GM12878 (cell line): ENCODE data around the gene WBP4. TPM values are rescaled to one million over a fixed set of nuclear protein-coding genes. Genes with fewer than 3 reads are reported as not detected.

Source experiments
- ATAC-seq: fragments of 200-7000 bp; cut with Tn5 transposase; 3 replicates; pipeline ENCODE4 v1.9.1; 2020; ENCODE audit warnings: mild to moderate bottlenecking, moderate library complexity
- BruUV-seq: library from RNA; stranded (reverse); fragments of 400-500 nt; replicated peaks from 2 replicates; lab custom pipeline; 2021; lab: Mats Ljungman, UMichigan
- CTCF ChIA-PET: fragments of 300-600 bp; sonication (Branson Sonifier 250); formaldehyde crosslinking; extraction: SDS; loops from one replicate; lab custom pipeline; 2021; ENCODE audit warnings: inconsistent platforms; lab: Yijun Ruan, JAX
- POLR2A ChIA-PET: fragments of 350-600 bp; formaldehyde crosslinking; extraction: SDS; loops from one replicate; lab custom pipeline; 2021; ENCODE audit warnings: inconsistent platforms; lab: Charles Lee
- RAD21 ChIA-PET: fragments of 300-600 bp; sonication (Branson Sonifier 250); formaldehyde crosslinking; loops from one replicate; lab custom pipeline; 2023; ENCODE audit warnings: antibody characterized with exemption; ENCODE audit not compliant: unreplicated experiment; lab: Charles Lee
- SMC1A ChIA-PET: fragments of 300-600 bp; sonication (Branson Sonifier 250); formaldehyde crosslinking; loops from one replicate; lab custom pipeline; 2023; ENCODE audit not compliant: unreplicated experiment, uncharacterized antibody; lab: Charles Lee
- DNase-seq: peaks from one replicate; pipeline ENCODE4 v3.0.0-alpha.2; 2011; ENCODE audit warnings: low read depth, low spot score
- FAIRE-seq: peaks from 3 replicates; lab custom pipeline; 2011; peaks lifted over from hg19 to GRCh38; lab: Jason Lieb, UNC
- H2AFZ ChIP-seq: 2 replicates; pipeline ENCODE4 v1.6.0; 2011; ENCODE audit warnings: low read depth, low read length, control low read depth; ENCODE audit not compliant: control insufficient read depth
- H3K27ac ChIP-seq: 2 replicates; pipeline ENCODE4 v1.5.1; 2011; ENCODE audit warnings: control low read depth; ENCODE audit not compliant: control insufficient read depth, insufficient read depth
- H3K27me3 ChIP-seq, 2 experiments: replicated peaks in 1 of 2; 2 replicates each; pipeline versions ENCODE4 v1.6.0 to v1.6.1; 2011; ENCODE audit warnings: low read length in 1 of 2; ENCODE audit not compliant: control insufficient read depth in 2 of 2, insufficient read depth in 2 of 2
- H3K36me3 ChIP-seq, 2 experiments: 2 replicates each; pipeline ENCODE4 v1.5.1; 2011; ENCODE audit warnings: low read length in 1 of 2; ENCODE audit not compliant: control insufficient read depth in 2 of 2, insufficient read depth in 2 of 2
- H3K4me1 ChIP-seq: 2 replicates; pipeline ENCODE4 v1.6.1; 2011; ENCODE audit warnings: mild to moderate bottlenecking, low read length, moderate library complexity, mixed read lengths; ENCODE audit not compliant: control insufficient read depth, insufficient read depth
- H3K4me2 ChIP-seq: 2 replicates; pipeline ENCODE4 v1.6.0; 2011; ENCODE audit warnings: control low read depth; ENCODE audit not compliant: control insufficient read depth, insufficient read depth
- H3K4me3 ChIP-seq: fragments of 200-600 bp; sonication (generic); 2 replicates; pipeline ENCODE4 v1.5.1; 2016
- H3K79me2 ChIP-seq: 2 replicates; pipeline ENCODE4 v1.6.0; 2011; ENCODE audit warnings: low read length; ENCODE audit not compliant: control insufficient read depth, insufficient read depth
- H3K9ac ChIP-seq: 2 replicates; pipeline ENCODE4 v1.8.0; 2011; ENCODE audit warnings: low read length, control low read depth, mixed read lengths; ENCODE audit not compliant: control insufficient read depth, insufficient read depth
- H3K9me3 ChIP-seq: replicated peaks from 3 replicates; pipeline ENCODE4 v1.5.1; 2011; ENCODE audit warnings: mild to moderate bottlenecking, low read length; ENCODE audit not compliant: control insufficient read depth, insufficient read depth
- H4K20me1 ChIP-seq: 2 replicates; pipeline ENCODE4 v1.6.0; 2011; ENCODE audit not compliant: control insufficient read depth, insufficient read depth
- BMI1 ChIP-seq: fragments of 450-650 bp; IDR thresholded peaks from 2 replicates; pipeline ENCODE4 v1.6.1; 2016; ENCODE audit warnings: mild to moderate bottlenecking, moderate library complexity, borderline replicate concordance
- CHD2 ChIP-seq: IDR thresholded peaks from 2 replicates; pipeline ENCODE4 v1.6.1; 2011; ENCODE audit warnings: low read depth, low read length, improper control_type of control experiment, borderline replicate concordance
- EGR1 ChIP-seq, 2 experiments: IDR thresholded peaks; 1 replicate in 1 of 2; 2 replicates in 1 of 2; pipeline ENCODE4 v1.6.1; 2011 to 2012; ENCODE audit warnings: low read depth in 2 of 2, low read length in 2 of 2, borderline replicate concordance in 1 of 2, mild to moderate bottlenecking in 1 of 2, moderate library complexity in 1 of 2
- HDAC2 ChIP-seq: fragments of 200-600 bp; sonication (generic); IDR thresholded peaks from 2 replicates; pipeline ENCODE4 v1.6.1; 2017
- IRF4 ChIP-seq: IDR thresholded peaks from 2 replicates; pipeline ENCODE4 v1.6.1; 2011; ENCODE audit warnings: low read depth, low read length
- JUNB ChIP-seq: IDR thresholded peaks from 2 replicates; pipeline ENCODE4 v1.6.1; 2016; ENCODE audit warnings: antibody characterized with exemption, mild to moderate bottlenecking
- PML ChIP-seq: IDR thresholded peaks from 2 replicates; pipeline ENCODE4 v1.6.1; 2012; ENCODE audit warnings: low read length, inconsistent platforms
- RAD21 ChIP-seq: IDR thresholded peaks from 2 replicates; pipeline ENCODE4 v1.6.1; 2011; ENCODE audit warnings: mild to moderate bottlenecking, low read depth, low read length, moderate library complexity; ENCODE audit not compliant: insufficient read depth
- STAT1 ChIP-seq: fragments of 450-650 bp; conservative IDR thresholded peaks from 2 replicates; pipeline ENCODE4 v1.6.1; 2014; ENCODE audit warnings: antibody characterized with exemption, mild to moderate bottlenecking
- ZNF217 ChIP-seq: fragments of 450-650 bp; IDR thresholded peaks from 2 replicates; pipeline ENCODE4 v1.6.1; 2017; ENCODE audit warnings: antibody characterized with exemption, mild to moderate bottlenecking
- ZNF274 ChIP-seq: IDR thresholded peaks from one replicate; pipeline ENCODE4 v1.8.0; 2011; ENCODE audit not compliant: insufficient read length, insufficient read depth
- ZNF384 ChIP-seq: IDR thresholded peaks from 2 replicates; pipeline ENCODE4 v1.6.1; 2012; ENCODE audit warnings: low read depth, mild to moderate bottlenecking, low read length, improper control_type of control experiment, borderline replicate concordance
- ZSCAN29 ChIP-seq: fragments of 450-650 bp; IDR thresholded peaks from 2 replicates; pipeline ENCODE4 v1.6.1; 2017; ENCODE audit warnings: mild to moderate bottlenecking, moderate library complexity
- WGBS: methylation state at CpG from one replicate; pipeline ENCODE4 v1.1.6; 2016; ENCODE audit warnings: low lambda C conversion rate; ENCODE audit not compliant: insufficient replicate concordance, insufficient coverage; ENCODE audit errors: missing lambda C conversion rate; 5-methylcytosine and 5-hydroxymethylcytosine counted together
- in situ Hi-C: fragments of 300-500 bp; cut with MboI; formaldehyde crosslinking; loops from 9 replicates; pipeline ENCODE4 v1.14.3; 2018; ENCODE audit warnings: mixed read lengths
- intact Hi-C: fragments of 100-400 bp; cut with micrococcal nuclease; formaldehyde crosslinking; loops from one replicate; pipeline ENCODE4 v1.14.2; 2022; ENCODE audit not compliant: unreplicated experiment
- polyA plus RNA-seq, 11 experiments: library from polyadenylated mRNA; depleted of rRNA in 4 of 11; unstranded in 6 of 11; stranded (reverse) in 5 of 11; fragments of >200 nt; fragmentation: Nextera tagmentation in 4 of 11; fragmentation: Illumina TruSeq in 1 of 11; extraction: Ambion mirVana in 4 of 11; extraction: Trizol in 1 of 11; gene quantifications; 1 replicate in 1 of 11; 2 replicates in 10 of 11; pipeline versions ENCODE4 v1.2.1 to v1.2.3, GENCODE V29; 2011 to 2016; ENCODE audit warnings: inconsistent platforms in 2 of 11, missing spikeins in 2 of 11, low read depth in 1 of 11
- total RNA-seq, 4 experiments: library from RNA; depleted of rRNA in 3 of 4; stranded (reverse); fragments of >200 nt in 3 of 4; fragmentation: Illumina TruSeq in 1 of 4; extraction: Trizol in 1 of 4; gene quantifications; 2 replicates each; pipeline versions ENCODE4 v1.2.1 to v1.2.3, GENCODE V29; 2013 to 2021
- TF ChIP-seq, protein P1 (sequence below): IDR thresholded peaks from 2 replicates; pipeline ENCODE4 v1.6.1; 2011; ENCODE audit warnings: low read depth, mild to moderate bottlenecking, low read length, moderate library complexity, borderline replicate concordance; ENCODE audit errors: extremely low read depth
- TF ChIP-seq, protein P2 (sequence below): fragments of 450-650 bp; IDR thresholded peaks from 2 replicates; pipeline ENCODE4 v1.6.1; 2017; ENCODE audit warnings: mild to moderate bottlenecking, low read depth, inconsistent platforms; ENCODE audit not compliant: poor library complexity, severe bottlenecking
- TF ChIP-seq, protein P3 (sequence below): fragments of 450-650 bp; IDR thresholded peaks from 2 replicates; pipeline ENCODE4 v1.6.1; 2017; ENCODE audit warnings: mild to moderate bottlenecking, moderate library complexity
- TF ChIP-seq, protein P4 (sequence below): fragments of 450-650 bp; IDR thresholded peaks from 2 replicates; pipeline ENCODE4 v1.6.1; 2017; ENCODE audit warnings: antibody characterized with exemption, mild to moderate bottlenecking, moderate library complexity

Gene WBP4
- total and polyA plus RNA-seq, 10 of the 15 experiments (the other 5 are each of a cell fraction or from before 2014, with no cell fraction given), result 7.4 to 21.6 (median 14.2) TPM

DNA sequence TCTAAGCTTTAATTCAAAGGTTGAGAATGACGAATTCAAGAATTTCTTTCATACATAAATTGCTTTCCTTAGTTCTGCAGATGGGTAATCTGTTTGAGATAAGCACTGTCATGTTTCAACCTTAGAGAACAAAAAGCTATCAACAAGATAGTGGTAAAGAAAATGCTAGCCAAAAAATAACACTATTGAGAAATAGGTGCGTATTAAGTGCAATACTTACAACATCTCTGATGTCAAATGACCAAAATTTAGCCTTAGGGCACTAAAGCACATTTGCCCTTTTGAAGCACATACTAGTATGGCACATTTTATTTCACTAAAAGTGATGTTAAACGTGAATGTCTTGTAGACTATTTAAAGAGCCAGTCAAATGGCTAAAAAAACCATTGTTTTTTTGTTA lies 66.4 kb downstream of the WBP4 start:
- no peaks in the 10 kb centered on the region; a peak in 1 of 4 replicates for H3K36me3 ChIP-seq
- no peak for FAIRE-seq
- no peaks in the 10 kb centered on the region for H3K27me3 ChIP-seq
- no peaks in the 10 kb centered on the region for H3K9me3 ChIP-seq
- no peak overlapping the region for H2AFZ ChIP-seq
- H3K4me3 ChIP-seq, result no peak overlapping the region
- intact Hi-C loops, result no loop called here
- ChIA-PET POLR2A (no interaction called here), RAD21 (no interaction called here), CTCF (interaction anchor here (1.0 kb wide), 1 partner anchor 73 kb away, joined by 3 read pairs; no protein-coding TSS in a partner anchor), SMC1A (no interaction called here)
- no peak overlapping the region for H3K9ac ChIP-seq
- H3K79me2 ChIP-seq, result peaks cover 32% of the 10 kb centered on the region
- H3K4me1 ChIP-seq, result peaks cover 8% of the 10 kb centered on the region
- in situ Hi-C loops, result no loop called here
- DNase-seq, result no peak
- no peaks in the 10 kb centered on the region for H4K20me1 ChIP-seq
- ATAC-seq, result no peak
- WGBS, result 88% methylated on average over 3 of the region's 3 CpGs
- no peak overlapping the region for H3K27ac ChIP-seq
- no peak overlapping the region for H3K4me2 ChIP-seq
- no TSS peak for BruUV-seq
- TF ChIP-seq BMI1, result no peak
- TF ChIP-seq HDAC2, result no peak
- TF ChIP-seq EGR1 (IDR thresholded peaks at IDR 0.05; ENCODE audit: borderline replicate concordance in 1 of 2, low read depth in 2 of 2, low read length in 2 of 2), result no peak
- no peak for TF ChIP-seq ZNF384
- TF ChIP-seq, protein P1, sequence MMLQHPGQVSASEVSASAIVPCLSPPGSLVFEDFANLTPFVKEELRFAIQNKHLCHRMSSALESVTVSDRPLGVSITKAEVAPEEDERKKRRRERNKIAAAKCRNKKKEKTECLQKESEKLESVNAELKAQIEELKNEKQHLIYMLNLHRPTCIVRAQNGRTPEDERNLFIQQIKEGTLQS, result no peak
- no peak for TF ChIP-seq ZNF217
- TF ChIP-seq CHD2, result no peak
- no peak for TF ChIP-seq ZSCAN29
- no peak for TF ChIP-seq JUNB
- TF ChIP-seq PML, result no peak
- TF ChIP-seq RAD21, result no peak
- TF ChIP-seq, protein P2, sequence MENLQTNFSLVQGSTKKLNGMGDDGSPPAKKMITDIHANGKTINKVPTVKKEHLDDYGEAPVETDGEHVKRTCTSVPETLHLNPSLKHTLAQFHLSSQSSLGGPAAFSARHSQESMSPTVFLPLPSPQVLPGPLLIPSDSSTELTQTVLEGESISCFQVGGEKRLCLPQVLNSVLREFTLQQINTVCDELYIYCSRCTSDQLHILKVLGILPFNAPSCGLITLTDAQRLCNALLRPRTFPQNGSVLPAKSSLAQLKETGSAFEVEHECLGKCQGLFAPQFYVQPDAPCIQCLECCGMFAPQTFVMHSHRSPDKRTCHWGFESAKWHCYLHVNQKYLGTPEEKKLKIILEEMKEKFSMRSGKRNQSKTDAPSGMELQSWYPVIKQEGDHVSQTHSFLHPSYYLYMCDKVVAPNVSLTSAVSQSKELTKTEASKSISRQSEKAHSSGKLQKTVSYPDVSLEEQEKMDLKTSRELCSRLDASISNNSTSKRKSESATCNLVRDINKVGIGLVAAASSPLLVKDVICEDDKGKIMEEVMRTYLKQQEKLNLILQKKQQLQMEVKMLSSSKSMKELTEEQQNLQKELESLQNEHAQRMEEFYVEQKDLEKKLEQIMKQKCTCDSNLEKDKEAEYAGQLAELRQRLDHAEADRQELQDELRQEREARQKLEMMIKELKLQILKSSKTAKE, result no peak
- TF ChIP-seq, protein P3, sequence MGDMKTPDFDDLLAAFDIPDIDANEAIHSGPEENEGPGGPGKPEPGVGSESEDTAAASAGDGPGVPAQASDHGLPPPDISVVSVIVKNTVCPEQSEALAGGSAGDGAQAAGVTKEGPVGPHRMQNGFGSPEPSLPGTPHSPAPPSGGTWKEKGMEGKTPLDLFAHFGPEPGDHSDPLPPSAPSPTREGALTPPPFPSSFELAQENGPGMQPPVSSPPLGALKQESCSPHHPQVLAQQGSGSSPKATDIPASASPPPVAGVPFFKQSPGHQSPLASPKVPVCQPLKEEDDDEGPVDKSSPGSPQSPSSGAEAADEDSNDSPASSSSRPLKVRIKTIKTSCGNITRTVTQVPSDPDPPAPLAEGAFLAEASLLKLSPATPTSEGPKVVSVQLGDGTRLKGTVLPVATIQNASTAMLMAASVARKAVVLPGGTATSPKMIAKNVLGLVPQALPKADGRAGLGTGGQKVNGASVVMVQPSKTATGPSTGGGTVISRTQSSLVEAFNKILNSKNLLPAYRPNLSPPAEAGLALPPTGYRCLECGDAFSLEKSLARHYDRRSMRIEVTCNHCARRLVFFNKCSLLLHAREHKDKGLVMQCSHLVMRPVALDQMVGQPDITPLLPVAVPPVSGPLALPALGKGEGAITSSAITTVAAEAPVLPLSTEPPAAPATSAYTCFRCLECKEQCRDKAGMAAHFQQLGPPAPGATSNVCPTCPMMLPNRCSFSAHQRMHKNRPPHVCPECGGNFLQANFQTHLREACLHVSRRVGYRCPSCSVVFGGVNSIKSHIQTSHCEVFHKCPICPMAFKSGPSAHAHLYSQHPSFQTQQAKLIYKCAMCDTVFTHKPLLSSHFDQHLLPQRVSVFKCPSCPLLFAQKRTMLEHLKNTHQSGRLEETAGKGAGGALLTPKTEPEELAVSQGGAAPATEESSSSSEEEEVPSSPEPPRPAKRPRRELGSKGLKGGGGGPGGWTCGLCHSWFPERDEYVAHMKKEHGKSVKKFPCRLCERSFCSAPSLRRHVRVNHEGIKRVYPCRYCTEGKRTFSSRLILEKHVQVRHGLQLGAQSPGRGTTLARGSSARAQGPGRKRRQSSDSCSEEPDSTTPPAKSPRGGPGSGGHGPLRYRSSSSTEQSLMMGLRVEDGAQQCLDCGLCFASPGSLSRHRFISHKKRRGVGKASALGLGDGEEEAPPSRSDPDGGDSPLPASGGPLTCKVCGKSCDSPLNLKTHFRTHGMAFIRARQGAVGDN, result no peak
- no peak for TF ChIP-seq STAT1
- no peak for TF ChIP-seq ZNF274
- TF ChIP-seq, protein P4, sequence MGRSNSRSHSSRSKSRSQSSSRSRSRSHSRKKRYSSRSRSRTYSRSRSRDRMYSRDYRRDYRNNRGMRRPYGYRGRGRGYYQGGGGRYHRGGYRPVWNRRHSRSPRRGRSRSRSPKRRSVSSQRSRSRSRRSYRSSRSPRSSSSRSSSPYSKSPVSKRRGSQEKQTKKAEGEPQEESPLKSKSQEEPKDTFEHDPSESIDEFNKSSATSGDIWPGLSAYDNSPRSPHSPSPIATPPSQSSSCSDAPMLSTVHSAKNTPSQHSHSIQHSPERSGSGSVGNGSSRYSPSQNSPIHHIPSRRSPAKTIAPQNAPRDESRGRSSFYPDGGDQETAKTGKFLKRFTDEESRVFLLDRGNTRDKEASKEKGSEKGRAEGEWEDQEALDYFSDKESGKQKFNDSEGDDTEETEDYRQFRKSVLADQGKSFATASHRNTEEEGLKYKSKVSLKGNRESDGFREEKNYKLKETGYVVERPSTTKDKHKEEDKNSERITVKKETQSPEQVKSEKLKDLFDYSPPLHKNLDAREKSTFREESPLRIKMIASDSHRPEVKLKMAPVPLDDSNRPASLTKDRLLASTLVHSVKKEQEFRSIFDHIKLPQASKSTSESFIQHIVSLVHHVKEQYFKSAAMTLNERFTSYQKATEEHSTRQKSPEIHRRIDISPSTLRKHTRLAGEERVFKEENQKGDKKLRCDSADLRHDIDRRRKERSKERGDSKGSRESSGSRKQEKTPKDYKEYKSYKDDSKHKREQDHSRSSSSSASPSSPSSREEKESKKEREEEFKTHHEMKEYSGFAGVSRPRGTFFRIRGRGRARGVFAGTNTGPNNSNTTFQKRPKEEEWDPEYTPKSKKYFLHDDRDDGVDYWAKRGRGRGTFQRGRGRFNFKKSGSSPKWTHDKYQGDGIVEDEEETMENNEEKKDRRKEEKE, result no peak
- no peak for TF ChIP-seq IRF4
